Activated T-cell treated with anti-CD3 and anti-CD28 coated beads, Interleukin-2, amount 50 U/mL, for 1 hour (primary cell): ENCODE data around the gene PRDM11.

ENCODE experiments used
- DNase-seq: peaks from one replicate; pipeline ENCODE4 v3.0.0-alpha.2; 2020

The PRDM11 gene

GRCh38 chr11:45142241-45143055 lies 4.0 kb upstream of the PRDM11 start:
- DNase-seq: no peak

GRCh38 chr11:45143494-45143893 lies 2.9 kb upstream of the PRDM11 start:
- no peak for DNase-seq

DNA sequence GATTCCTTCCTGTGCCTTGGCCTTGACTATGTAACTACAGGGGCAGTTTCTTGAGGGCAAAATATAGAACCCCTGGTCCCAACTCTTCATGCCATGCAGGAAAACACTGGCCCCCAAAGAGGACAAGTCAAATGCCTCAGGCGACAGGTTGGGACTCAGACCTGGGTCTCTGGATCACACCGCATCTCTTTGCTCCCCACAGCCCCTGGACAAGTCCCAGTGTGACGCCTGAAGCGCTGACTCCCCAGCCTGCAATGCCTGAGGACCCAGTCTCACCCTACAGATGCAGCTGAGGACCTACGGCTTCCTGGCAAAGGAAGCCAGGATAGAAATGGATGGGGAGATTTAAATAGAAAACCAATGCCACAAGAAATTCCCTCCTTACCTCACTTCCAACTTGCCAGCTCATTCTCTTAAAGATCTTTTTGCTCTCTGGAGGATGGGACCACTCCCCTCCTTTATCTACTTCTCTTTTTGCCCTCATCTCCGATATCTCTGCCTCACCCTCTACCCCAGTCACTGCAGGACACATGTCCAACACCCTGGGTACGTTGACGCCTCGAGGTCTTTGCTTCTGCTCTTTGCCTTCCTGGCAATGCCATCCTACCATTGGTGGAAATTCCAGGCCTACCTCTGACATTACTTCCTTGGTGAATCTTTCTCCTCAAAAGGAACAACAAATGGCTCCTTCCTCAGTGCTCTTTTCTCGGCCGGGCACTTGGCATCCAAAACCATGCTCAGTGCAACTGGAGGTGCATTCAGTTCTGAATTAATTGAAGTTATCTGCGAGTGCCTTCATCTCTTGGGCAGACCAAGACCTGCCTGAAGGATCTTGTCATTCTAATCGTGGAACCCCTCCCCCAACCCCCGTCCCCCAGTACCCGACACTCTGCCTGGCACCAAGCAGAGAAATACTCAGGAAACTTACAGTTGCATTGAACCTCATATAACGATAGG lies 2.0 kb upstream of the PRDM11 start:
- no peak for DNase-seq

GRCh38 chr11:45145083-45145378 lies 1.4 kb upstream of the PRDM11 start:
- no peak for DNase-seq

GRCh38 chr11:45145379-45146071 lies 914 bp upstream of the PRDM11 start:
- no peak for DNase-seq

DNA sequence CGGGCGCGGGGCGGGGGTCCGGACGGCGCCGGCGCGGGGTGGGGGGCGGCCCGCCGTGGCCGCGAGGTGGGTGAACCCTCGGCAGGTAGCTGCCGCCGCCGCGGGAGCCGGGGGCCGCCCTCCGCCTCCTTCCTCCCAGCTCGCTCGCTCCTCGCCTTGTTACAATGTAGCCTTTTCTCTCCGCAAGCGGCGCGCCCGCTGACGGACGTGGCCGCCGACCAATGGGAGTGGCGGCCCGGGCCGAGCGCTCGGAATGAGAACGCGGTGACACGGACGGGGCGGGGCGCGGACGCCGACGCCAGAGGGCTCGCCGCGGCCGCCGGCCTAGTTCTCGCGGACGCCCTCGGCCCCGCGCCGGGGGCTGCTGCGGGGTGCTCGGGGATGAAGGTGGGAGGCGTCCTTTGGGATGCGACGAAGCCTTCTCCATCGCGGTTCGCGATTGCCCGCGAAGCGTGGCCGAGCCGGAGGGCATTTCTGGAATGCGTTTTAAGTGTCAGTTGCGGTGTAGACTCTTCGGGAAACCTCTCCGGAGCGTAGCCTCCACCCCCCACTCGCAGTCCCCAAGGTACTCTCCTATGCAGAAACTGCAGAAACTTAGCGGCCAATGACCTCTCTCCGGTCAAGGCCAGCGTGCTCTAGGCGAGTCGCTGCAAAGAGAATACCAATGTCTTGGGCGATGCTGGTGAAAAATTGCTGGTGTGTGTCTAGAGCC lies 734 bp downstream of the PRDM11 start:
- DNase-seq: peak; percentile 92

DNA sequence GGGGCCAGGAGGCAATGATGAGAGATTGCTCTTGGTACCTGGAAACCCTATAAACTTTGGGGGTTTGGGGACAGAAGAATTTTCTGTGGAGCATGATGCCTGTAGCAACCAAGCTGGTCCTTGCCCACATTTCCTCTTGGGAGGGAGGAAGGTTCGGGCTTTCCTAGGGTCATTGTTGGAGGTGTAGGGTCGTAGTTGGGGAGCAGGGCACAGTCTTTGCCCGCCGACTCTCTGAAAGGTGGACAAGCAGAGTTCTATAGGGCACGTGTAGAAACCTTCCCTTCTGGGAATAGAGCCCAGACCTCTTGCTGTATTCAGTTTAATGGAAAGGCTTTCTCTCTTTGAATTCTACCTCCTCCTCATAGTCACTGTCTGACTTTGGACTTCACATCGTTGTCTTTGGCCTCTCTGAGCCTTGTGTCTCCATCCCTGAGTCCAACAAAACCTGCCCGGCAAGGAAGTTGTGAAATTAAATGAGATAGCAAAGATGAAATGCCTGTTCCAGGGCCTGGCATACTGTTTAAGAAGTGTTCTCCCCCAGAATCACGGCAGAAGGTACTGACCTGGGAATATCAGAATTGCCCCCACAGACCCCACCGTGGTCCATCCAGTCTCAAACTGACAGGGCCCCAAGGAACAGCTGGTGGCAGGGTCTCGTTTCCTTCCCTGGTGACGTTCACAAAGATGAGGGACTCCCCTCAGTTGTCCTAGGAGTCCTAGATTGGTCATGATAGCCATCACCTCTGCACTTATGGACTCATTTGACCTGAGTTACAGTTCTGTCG lies 1.6 kb downstream of the PRDM11 start:
- no peak for DNase-seq

DNA sequence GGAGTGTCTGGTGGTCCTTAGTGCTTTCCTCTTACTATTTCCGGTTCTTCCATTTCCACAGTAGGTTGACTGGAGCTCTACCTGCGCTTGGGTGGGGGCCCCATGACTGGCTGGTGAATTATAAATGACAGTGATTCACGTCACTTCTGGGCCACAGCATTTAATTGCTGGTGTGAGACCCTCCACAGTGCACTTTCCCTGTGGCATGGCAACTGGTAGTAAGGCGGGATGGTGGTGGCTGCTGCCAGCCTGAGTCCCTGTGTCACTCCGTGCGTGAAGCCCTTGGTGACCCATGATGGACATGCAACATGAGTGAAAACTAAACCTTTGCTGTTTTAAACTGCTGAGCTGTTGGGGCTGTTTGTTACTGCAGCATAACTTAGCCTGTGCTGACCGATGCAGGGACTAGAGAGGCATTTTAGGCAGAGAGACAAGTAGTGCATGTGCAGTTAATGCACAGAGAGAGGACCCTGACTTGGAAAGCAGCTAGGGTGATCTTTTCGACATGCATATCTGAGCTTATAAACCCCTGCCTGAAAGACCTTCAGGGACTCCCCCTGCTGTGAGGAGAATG lies 3.1 kb downstream of the PRDM11 start:
- DNase-seq: no peak

DNA sequence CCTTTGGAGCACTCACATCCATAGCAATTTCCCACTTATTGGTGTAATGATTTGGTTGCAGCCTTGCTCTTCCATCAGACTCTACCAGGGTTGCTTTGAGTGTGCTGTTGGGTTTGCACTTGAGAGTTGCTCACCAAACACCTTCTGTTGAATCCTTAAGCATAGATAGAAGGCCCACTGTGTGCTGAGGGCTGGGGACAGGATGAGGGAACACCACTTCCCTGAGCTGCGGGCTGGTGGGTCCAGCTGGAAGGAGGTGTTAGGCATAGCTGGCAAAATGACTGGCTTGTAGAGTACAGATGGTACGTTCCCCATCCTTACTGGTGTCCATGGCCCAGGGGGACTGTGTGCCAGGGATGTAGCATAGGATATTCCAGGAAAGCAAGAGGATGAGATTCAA lies 3.9 kb downstream of the PRDM11 start:
- no peak for DNase-seq

- no peak for DNase-seq
These were observed 4.5 kb downstream of the PRDM11 start for GRCh38 chr11:45150943-45151342.

DNA sequence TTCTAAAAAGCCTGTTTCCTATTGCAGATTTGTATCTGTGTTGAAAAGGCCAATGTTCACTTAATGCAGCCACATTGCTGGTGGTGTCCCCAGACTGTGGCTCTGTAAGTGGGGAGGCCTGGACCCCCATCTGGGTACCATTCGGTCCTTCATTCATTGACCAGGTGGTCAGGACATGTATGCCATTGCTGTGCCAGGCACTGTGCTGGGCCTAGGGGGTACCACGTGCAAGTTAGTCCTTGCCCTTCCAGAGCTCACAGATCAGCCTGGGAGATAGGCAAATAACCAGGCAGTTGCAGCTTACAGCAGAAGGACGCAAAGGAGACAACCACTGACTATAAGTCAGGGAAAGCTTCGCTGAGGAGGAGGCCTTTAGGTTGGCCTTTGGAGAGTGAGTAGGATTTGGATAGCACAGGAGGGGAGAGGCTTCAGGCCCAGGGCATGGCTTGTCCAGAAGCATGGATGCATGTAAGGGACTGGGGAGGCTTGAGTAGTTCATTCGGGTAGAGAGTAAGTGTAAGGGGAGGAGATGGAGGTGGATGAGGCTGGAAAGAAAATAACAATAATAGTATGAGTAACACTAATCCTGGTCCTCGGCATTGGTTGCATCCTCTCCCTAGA lies 5.0 kb downstream of the PRDM11 start:
- DNase-seq: no peak

DNA sequence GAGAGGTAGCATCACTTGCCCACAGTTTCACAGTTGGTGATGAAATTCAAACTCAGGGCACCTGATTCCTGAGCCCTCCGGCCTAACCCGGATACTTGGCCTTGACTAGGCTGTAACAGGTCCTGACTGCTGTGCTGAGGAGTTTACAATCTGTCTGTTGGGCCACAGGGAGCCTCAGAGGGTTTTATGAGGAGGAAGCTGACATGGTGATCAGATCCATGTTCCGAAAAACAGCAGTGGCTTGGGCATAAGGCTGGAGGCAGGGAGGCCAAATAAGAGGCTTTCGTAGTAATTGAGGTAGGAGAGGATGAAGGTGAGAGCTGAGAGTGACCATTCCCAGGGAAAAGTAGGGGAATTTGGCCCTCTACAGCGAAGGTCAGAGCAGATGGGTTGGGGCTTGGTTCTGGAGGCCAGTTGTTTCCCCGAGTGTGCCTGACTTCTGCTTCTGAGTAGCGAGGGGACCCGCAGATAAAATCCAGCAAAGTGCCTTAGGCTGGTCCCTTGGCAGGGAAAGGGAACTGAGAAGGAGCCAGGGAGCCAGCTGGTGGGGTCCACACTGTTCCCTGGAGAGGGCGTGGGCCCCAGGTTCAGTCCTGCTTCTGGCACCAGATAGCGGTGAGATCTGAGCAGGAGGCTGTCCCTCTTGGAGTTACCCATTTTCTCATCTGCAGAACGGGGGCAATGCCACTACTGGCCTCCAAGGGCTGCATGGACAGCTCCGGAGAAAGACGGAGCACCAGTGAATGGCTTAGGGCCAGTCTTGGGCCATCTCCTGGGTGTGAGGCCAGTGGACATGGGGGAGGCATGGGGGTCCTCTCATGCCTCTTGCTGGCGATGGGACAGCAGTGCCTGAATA lies 6.5 kb downstream of the PRDM11 start:
- DNase-seq: no peak

DNA sequence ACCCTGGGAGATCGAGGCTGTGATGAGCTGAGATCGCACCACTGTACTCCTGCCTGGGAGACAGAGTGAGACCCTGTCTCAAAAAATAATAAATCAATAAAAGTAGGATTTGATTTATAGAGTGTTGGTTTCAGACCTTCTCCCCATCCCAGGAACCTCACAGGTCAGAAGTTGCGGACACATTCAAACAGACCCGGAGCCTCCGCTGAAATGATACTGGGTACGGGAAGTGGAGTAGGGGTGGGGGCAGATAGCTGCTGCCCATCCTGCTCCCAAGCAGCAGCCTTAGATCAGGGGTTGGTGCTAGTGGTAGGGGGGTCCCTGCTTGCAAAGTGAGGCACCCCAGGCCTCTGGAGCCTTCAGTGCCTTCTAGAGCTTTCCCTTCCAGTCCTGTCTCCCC lies 7.8 kb downstream of the PRDM11 start:
- DNase-seq: no peak

- DNase-seq: no peak
These were observed 8.7 kb downstream of the PRDM11 start for GRCh38 chr11:45155058-45155551.

DNA sequence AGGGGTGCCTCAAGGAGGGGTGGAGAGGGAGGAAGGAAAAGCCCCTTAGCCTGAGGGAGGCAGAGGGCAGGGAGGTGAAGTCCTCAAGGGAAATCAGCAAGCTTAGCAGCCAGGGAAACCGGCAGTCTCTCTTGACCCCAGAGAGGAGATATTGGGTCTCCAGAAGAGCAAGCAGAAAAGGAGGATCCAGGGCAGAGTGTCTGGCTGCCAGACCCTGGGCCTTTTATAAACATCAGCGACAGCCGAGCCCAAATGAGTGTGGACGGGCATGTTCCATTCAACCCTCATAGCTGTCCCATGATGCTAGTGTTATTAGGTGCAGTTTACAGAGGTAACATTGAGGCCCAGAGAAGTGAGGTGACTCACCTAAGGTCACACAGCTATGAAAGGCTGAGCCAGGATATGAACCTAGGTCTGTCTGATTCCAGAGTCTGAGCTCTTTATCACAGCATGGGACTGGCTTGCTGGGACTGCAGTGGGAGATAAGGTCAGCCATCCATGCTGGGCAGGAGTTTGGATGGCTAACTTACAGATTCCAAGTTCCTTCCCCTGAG lies 9.3 kb downstream of the PRDM11 start:
- no peak for DNase-seq

DNA sequence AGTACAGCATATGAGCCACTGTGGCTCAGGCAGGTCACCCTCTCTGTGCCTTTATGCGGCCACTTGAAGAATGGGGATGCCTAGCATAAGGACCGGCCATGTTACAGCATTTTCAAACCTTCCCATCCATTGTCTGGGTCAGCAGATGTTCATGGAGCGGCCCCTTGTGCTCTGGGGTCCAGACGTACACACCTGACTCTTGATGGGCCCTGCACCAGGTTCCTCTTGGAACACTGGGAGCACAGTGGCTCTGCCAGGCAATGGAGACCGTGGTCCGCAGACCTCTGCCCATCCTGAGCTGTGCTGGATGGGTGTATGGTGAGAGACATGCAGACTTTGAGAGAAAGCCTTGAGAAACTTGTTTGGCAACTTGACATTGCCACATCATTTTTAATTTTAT lies 9.8 kb downstream of the PRDM11 start:
- DNase-seq: no peak

- no peak for DNase-seq
These were observed 10.3 kb downstream of the PRDM11 start for GRCh38 chr11:45156741-45157140.

DNA sequence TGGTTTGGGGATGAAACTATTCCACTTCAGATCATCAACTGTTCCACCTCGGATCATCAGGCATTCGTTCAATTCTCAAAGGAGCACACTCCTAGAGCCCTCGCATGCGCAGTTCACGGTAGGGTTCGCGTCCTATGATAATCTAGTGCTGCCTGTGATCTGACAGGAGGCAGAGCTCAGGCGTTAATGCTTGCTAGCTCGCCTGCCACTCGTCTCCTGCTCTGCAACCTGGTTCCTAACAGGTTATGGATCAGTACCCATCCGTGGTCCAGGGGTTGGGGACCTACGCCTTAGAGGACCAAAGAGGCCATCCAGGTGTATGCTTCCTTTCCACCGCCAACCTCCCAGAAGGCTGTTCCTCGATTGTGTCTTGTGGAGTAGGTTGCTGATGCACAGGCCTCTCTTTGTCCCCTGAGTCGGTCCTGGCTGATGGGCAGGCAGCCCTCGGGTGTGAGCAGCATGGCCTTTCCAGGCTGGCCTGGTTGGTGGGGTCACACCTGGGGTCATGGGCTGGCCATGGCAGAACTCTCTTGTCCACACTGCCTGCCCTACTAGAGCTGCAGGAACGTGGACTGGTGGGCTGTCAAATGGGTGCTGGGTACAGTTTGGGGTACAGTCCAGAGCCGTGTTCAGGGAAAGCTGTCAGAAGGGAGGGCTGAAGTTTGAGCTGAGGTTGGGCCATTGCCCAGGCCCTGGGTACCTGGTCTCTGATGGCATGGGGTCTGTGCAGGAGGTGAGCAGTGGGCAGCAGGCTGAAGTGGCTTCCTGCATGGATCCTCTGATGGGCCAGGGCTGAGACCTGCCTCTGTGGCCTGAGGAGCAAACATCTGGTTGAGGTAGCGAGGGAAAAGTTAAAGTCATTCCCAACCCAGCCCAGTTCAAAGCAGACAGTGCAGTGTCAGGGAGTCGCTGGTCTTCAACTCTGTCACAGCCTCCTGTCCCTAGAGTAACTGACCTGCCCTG lies 11.1 kb downstream of the PRDM11 start:
- no peak for DNase-seq
